Esophagus muscularis mucosa (tissue), 4 donors: ENCODE data around the gene DMRT2. TPM values are rescaled to one million over a fixed set of nuclear protein-coding genes. Genes with fewer than 3 reads are reported as not detected.

Experiments
- DNase-seq: peaks from one replicate; pipeline ENCODE4 v3.0.0-alpha.2; 2017; ENCODE audit errors: extremely low spot score
- H3K27ac ChIP-seq, 4 donors: fragments of 200-600 bp; sonication (generic); replicated peaks in 1 of 4; 1 replicate in 3 of 4; 2 replicates in 1 of 4; pipeline ENCODE4 v1.5.1; 2016 to 2019; ENCODE audit warnings: mild to moderate bottlenecking in 1 of 4
- H3K27me3 ChIP-seq, 4 donors: fragments of 200-600 bp; sonication (generic); one replicate each; pipeline versions ENCODE4 v1.5.1 to v1.6.0; 2016 to 2019
- H3K36me3 ChIP-seq, 4 donors: fragments of 200-600 bp; sonication (generic); one replicate each; pipeline ENCODE4 v1.5.1; 2016 to 2019
- H3K4me1 ChIP-seq, 4 donors: fragments of 200-600 bp; sonication (generic); one replicate each; pipeline ENCODE4 v1.5.1; 2016 to 2019
- H3K4me3 ChIP-seq, 4 donors: fragments of 200-600 bp; sonication (generic); 1 replicate in 2 of 4; 2 replicates in 2 of 4; pipeline ENCODE4 v1.5.1; 2016 to 2019; ENCODE audit warnings: mild to moderate bottlenecking in 4 of 4, moderate library complexity in 1 of 4
- H3K9me3 ChIP-seq, 4 donors: fragments of 200-600 bp; sonication (generic); 1 replicate in 3 of 4; 2 replicates in 1 of 4; pipeline ENCODE4 v1.5.1; 2016 to 2019
- EP300 ChIP-seq: sonication (generic); formaldehyde crosslinking; IDR thresholded peaks from one replicate; pipeline ENCODE4 v1.6.1; 2017; ENCODE audit warnings: antibody characterized with exemption
- POLR2A ChIP-seq: fragments of 450-650 bp; IDR thresholded peaks from one replicate; pipeline ENCODE4 v1.6.1; 2017; ENCODE audit warnings: antibody characterized with exemption, moderate library complexity, mild to moderate bottlenecking, low read depth
- POLR2AphosphoS5 ChIP-seq, 2 donors: sonication (generic); formaldehyde crosslinking; IDR thresholded peaks; one replicate each; pipeline ENCODE4 v1.6.1; 2017; ENCODE audit warnings: antibody characterized with exemption in 2 of 2
- WGBS: methylation state at CpG from one replicate; pipeline ENCODE4 v1.1.5; 2018; 5-methylcytosine and 5-hydroxymethylcytosine counted together
- intact Hi-C: fragments of 100-400 bp; cut with DNase I; formaldehyde crosslinking; loops from one replicate; pipeline ENCODE4 v1.15.1; 2023
- total RNA-seq, 4 donors: library from RNA; depleted of rRNA; stranded (reverse); fragments of >200 nt; gene quantifications; one replicate each; pipeline versions ENCODE4 v1.1.0 to v1.2.1, GENCODE V29; 2016
- TF ChIP-seq, protein P1 (sequence below), 3 experiments: fragments of 200-600 bp in 2 of 3; fragments of 450-650 bp in 1 of 3; sonication (generic) in 2 of 3; IDR thresholded peaks; one replicate each; pipeline ENCODE4 v1.5.1; 2017 to 2019; ENCODE audit warnings: antibody characterized with exemption in 3 of 3, mild to moderate bottlenecking in 2 of 3, moderate library complexity in 1 of 3

DMRT2 gene
- total RNA-seq, 4 donors from 2014 or later = 0.33 to 0.80 (median 0.50) TPM

DNA sequence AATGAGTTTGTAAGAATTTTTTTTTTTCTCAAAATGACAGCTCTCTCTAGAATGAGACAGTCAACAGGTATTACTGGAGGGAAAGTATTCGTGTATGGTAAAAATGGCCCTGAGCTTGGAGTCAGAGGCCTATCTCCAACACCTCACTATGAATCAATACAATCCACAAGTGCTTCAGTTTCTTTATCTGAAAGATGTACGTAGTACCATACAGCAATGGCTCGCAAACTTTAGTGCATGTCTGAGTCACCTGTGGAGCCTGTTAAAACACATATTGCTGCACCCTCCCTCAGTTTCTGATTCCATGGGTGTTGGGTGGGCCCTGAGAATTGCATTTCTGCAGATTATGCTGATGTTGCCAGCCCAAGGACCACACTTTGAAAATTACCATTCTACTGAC, 44.6 kb downstream of the DMRT2 start:
- Histone ChIP-seq H3K27me3 (no peaks in the 10 kb centered on the region), H3K27ac (no peak overlapping the region), H3K4me3 (no peak overlapping the region), H3K9me3 (no peaks in the 10 kb centered on the region), H3K36me3 (no peaks in the 10 kb centered on the region), H3K4me1 (no peaks in the 10 kb centered on the region)
- intact Hi-C loops = no loop called here
- WGBS = 81% methylated on average over 3 of the region's 3 CpGs
- DNase-seq = no peak
- no peak for TF ChIP-seq POLR2AphosphoS5 (IDR thresholded peaks at IDR 0.05)
- no peak for TF ChIP-seq POLR2A
- TF ChIP-seq, protein P1, sequence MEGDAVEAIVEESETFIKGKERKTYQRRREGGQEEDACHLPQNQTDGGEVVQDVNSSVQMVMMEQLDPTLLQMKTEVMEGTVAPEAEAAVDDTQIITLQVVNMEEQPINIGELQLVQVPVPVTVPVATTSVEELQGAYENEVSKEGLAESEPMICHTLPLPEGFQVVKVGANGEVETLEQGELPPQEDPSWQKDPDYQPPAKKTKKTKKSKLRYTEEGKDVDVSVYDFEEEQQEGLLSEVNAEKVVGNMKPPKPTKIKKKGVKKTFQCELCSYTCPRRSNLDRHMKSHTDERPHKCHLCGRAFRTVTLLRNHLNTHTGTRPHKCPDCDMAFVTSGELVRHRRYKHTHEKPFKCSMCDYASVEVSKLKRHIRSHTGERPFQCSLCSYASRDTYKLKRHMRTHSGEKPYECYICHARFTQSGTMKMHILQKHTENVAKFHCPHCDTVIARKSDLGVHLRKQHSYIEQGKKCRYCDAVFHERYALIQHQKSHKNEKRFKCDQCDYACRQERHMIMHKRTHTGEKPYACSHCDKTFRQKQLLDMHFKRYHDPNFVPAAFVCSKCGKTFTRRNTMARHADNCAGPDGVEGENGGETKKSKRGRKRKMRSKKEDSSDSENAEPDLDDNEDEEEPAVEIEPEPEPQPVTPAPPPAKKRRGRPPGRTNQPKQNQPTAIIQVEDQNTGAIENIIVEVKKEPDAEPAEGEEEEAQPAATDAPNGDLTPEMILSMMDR (IDR thresholded peaks at IDR 0.05) = no peak
- no peak for TF ChIP-seq EP300

DNA sequence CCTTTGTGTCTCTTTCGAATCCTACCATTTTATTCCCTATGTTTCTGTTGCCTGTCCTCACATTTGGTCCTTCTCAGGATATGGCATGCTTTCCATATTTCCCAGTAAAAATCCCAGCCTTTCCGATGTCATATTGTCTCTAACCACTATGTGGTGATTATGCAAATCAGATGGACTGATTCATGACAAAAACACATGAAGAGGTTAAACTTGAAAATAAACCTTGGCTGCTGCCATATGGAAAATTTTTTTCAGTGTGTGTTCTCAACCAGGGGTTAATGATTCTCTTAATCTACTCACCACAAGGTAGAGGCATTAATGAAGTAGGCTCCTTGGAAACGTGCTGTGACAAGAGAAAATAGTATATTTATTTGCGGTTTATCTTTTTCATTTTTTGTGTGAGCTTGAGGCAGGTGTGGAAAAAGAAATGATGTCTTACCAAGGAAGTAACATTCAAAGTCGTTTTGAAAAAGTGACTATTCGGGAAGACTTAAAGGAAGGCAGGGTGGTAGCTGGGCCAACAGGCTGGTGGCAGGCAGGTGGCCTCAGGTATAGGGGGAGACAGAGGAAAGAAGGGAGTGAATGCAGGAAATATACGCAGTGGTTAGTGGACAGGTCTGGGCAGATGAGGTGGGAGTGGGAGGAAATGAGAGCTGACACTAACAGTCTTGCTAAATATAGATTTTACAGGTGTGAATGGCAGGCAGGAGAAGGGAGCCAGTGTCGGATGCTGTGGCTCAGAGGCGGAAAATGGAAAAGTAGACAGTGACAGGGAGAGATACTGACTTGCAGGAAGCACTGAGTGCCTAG, 46.2 kb downstream of the DMRT2 start:
- TF ChIP-seq, protein P1 (IDR thresholded peaks at IDR 0.05) = no peak
- TF ChIP-seq POLR2A (no peak), POLR2AphosphoS5 (IDR thresholded peaks at IDR 0.05) (no peak), EP300 (no peak)
- 78% methylated on average over 9 of the region's 9 CpGs for WGBS
- no peak for DNase-seq
- Histone ChIP-seq H3K4me3 (no peak overlapping the region), H3K27ac (no peak overlapping the region), H3K36me3 (no peaks in the 10 kb centered on the region), H3K9me3 (no peaks in the 10 kb centered on the region), H3K27me3 (peaks cover 0 to 12% (median 0%) of the 10 kb centered on the region in 4 donors), H3K4me1 (no peaks in the 10 kb centered on the region)
- intact Hi-C loops = no loop called here

DNA sequence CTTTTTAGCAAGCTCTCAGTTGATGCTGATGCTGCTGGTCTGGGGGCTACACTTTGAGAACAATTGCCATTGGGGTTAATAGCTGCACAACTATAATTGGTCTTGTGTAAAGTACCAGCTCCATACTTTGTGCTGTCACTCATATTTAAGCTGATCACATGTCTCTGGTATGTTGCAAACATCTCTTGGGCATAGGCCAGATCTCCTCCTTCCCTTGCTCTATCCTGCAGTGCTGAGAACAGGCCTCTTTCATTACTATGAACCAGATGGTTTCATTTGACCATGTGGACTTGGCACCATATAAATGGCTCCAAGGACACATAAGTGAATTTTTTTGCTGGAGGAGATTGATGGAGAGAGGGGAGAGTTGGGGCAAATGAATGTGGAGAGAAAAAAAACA, 48.4 kb downstream of the DMRT2 start:
- Histone ChIP-seq H3K4me1 (no peaks in the 10 kb centered on the region), H3K9me3 (no peaks in the 10 kb centered on the region), H3K4me3 (no peak overlapping the region), H3K36me3 (no peaks in the 10 kb centered on the region), H3K27ac (no peak overlapping the region), H3K27me3 (peaks cover 0 to 12% (median 0%) of the 10 kb centered on the region in 4 donors)
- no peak for TF ChIP-seq EP300
- TF ChIP-seq, protein P1 (IDR thresholded peaks at IDR 0.05) = no peak
- TF ChIP-seq POLR2A = no peak
- TF ChIP-seq POLR2AphosphoS5 (IDR thresholded peaks at IDR 0.05) = no peak
- intact Hi-C loops = no loop called here
- no peak for DNase-seq

DNA sequence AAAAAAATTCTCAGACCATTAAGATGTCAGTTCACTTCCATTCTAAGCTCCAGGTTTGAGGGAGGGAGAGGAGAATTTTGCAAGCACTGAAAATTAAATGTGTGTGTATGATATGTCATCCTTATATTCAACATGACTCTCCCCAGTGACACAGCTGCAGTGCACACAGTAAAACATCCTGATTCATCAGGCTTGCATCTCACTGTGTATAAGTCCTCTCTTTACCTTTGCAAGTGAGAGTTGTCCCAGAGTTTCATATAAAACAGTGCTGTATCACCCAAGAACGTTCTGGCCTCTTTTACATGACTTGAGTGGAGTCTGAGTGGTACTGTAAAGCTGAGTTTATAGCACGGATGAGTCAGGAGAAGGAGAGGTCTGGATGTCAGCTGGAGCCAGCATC, 50.0 kb downstream of the DMRT2 start:
- no peaks in the 10 kb centered on the region for H3K9me3 ChIP-seq
- no peak overlapping the region for H3K4me3 ChIP-seq
- H3K27ac ChIP-seq = no peak overlapping the region
- intact Hi-C loops = no loop called here
- peaks cover 0 to 12% (median 0%) of the 10 kb centered on the region in 4 donors for H3K27me3 ChIP-seq
- TF ChIP-seq, protein P1 (IDR thresholded peaks at IDR 0.05) = no peak
- TF ChIP-seq POLR2AphosphoS5 (IDR thresholded peaks at IDR 0.05) (no peak), EP300 (no peak), POLR2A (no peak)
- no peak for DNase-seq
- no peaks in the 10 kb centered on the region for H3K36me3 ChIP-seq
- WGBS = 74% methylated on average over 2 of the region's 2 CpGs
- no peaks in the 10 kb centered on the region for H3K4me1 ChIP-seq

DNA sequence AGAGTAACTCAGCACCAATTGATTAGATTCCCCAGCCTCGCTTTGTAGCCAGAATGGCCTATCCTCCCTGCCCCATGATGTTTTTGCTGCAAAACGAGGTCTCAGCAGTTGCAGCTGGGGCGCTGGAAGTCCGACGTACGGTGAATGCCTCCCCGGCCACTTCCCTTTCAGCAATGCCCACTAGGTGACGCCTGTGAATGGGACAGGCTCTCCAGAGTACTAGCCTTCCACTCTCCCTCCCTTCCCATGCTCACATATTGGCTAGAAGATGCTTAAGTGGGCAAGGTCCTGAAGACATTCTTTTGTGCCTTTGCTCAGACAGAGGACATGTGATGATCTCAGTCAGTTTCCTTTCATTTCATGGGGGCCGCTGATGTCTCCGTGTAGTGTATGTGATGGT, 50.8 kb downstream of the DMRT2 start:
- no peak for DNase-seq
- TF ChIP-seq EP300 (no peak), POLR2A (no peak)
- TF ChIP-seq, protein P1 (IDR thresholded peaks at IDR 0.05) = peak in 2 of 3 experiments; percentile 21 to 36
- intact Hi-C loops = no loop called here
- Histone ChIP-seq H3K27ac (no peak overlapping the region), H3K4me3 (no peak overlapping the region), H3K36me3 (no peaks in the 10 kb centered on the region), H3K4me1 (no peaks in the 10 kb centered on the region), H3K27me3 (peaks cover 0 to 12% (median 0%) of the 10 kb centered on the region in 4 donors), H3K9me3 (peaks cover 0 to 6% (median under 1%) of the 10 kb centered on the region in 4 donors)
- 19% methylated on average over 10 of the region's 10 CpGs for WGBS
